ENCODE data around the gene ZC2HC1B. TPM values are rescaled to one million over a fixed set of nuclear protein-coding genes. Genes with fewer than 3 reads are reported as not detected.

The ZC2HC1B gene
- total RNA-seq, 1 donor from 2014 or later = not detected

DNA sequence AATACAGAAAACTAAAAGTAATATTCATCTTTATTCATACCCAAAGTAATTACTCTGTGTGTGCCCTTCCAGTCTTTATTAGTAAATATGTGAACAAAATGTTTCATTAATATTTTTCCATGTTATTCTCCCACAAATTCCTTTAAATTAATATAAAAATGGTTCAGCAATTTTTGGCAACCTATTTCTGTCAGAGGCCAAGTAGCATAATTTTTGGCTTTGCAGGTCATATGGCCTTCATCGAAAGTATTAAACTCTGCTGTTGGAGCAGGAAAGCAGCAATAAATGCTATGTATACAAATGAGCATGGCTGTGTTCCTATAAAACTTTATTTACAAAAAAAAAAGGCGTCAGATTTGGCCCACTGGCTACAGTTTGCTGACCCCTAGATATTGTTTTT lies 16.1 kb downstream of the ZC2HC1B start:
- no peaks in the 10 kb centered on the region for H3K36me3 ChIP-seq (ENCODE audit: control insufficient read depth in 3 of 3, insufficient read depth in 3 of 3, low read length in 3 of 3)
- no peaks in the 10 kb centered on the region for H3K27me3 ChIP-seq (ENCODE audit: control insufficient read depth in 3 of 3, insufficient read depth in 3 of 3, low read length in 3 of 3)
- H3K9me3 ChIP-seq (ENCODE audit: control insufficient read depth in 3 of 3, low read length in 3 of 3) = peaks cover 0 to 5% (median 3%) of the 10 kb centered on the region in 3 donors
- H3K9ac ChIP-seq (ENCODE audit: low read depth in 1 of 3, low read length in 3 of 3) = no peak overlapping the region
- no peaks in the 10 kb centered on the region for H3K4me1 ChIP-seq (ENCODE audit: control insufficient read depth in 3 of 3, insufficient read depth in 3 of 3, low read length in 3 of 3)
- no peak overlapping the region for H3K4me3 ChIP-seq (ENCODE audit: low read length in 3 of 3)
- H3K27ac ChIP-seq (ENCODE audit: low read depth, low read length) = no peak overlapping the region

DNA sequence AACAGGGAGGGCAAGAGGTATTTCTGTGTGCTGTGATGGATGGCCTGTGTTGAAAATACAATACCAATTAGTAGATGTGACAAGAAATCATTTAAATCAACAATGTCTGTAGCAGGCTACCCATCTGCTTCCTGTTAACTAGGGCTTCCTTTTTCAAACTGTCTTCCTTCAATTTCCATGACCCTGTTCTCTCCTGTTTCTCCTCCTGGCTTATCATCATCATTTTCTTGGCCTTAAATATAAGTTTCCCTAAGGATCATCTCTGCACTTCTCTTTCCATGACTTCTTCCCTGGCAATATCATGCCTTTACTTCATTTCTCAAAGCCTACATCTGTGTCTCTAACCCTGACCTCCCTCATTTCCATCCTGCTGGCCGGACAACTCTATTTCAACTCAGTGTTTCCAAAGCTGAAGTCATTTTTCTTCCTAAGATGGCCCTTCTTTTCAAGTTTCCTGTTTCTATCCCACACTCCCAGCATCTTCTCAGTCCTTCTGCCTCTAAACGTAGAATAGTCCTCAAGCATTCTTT lies 18.2 kb downstream of the ZC2HC1B start:
- H3K4me3 ChIP-seq (ENCODE audit: low read length in 3 of 3) = no peak overlapping the region
- no peaks in the 10 kb centered on the region for H3K36me3 ChIP-seq (ENCODE audit: control insufficient read depth in 3 of 3, insufficient read depth in 3 of 3, low read length in 3 of 3)
- H3K27ac ChIP-seq (ENCODE audit: low read depth, low read length) = peak overlapping the region; percentile 46
- H3K9ac ChIP-seq (ENCODE audit: low read depth in 1 of 3, low read length in 3 of 3) = no peak overlapping the region
- H3K4me1 ChIP-seq (ENCODE audit: control insufficient read depth in 3 of 3, insufficient read depth in 3 of 3, low read length in 3 of 3) = no peaks in the 10 kb centered on the region
- H3K9me3 ChIP-seq (ENCODE audit: control insufficient read depth in 3 of 3, low read length in 3 of 3) = peaks cover 0 to 5% (median 3%) of the 10 kb centered on the region in 3 donors
- no peaks in the 10 kb centered on the region for H3K27me3 ChIP-seq (ENCODE audit: control insufficient read depth in 3 of 3, insufficient read depth in 3 of 3, low read length in 3 of 3)

DNA sequence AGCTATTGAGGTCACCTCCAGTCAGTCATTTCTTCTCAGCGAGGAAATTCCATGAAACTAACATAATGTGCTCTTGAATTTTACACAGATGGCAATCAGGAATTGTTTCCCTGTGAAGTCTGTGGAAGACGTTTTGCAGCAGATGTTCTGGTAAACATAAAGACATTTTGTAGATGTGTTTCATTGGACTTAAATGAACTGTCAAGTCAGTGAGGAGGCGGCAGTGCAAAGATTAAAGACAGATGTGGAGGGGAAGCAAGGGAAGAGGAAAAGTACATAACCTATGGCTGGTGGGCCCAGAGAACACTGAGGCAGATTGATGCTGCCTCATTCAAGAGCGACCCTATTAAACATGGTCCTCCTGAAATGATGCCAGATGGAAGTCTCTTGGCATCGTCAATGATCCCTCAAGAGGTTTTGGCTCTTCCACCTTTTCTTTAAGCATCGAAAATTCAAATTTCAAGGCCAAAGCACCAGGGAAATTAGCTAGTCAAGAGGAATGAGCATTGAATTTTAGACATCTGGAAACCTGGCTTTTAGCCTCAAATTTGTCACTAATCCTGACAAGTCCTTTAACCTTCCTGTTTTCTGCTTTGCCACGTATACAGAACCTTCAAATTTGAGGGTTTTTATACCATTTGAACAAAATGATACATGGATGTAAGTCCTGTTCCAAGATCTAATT lies 20.1 kb downstream of the ZC2HC1B start:
- H3K27me3 ChIP-seq (ENCODE audit: control insufficient read depth in 3 of 3, insufficient read depth in 3 of 3, low read length in 3 of 3) = no peaks in the 10 kb centered on the region
- no peaks in the 10 kb centered on the region for H3K4me1 ChIP-seq (ENCODE audit: control insufficient read depth in 3 of 3, insufficient read depth in 3 of 3, low read length in 3 of 3)
- H3K4me3 ChIP-seq (ENCODE audit: low read length in 3 of 3) = no peak overlapping the region
- H3K27ac ChIP-seq (ENCODE audit: low read depth, low read length) = no peak overlapping the region
- no peaks in the 10 kb centered on the region for H3K36me3 ChIP-seq (ENCODE audit: control insufficient read depth in 3 of 3, insufficient read depth in 3 of 3, low read length in 3 of 3)
- H3K9ac ChIP-seq (ENCODE audit: low read depth in 1 of 3, low read length in 3 of 3) = no peak overlapping the region
- no peaks in the 10 kb centered on the region for H3K9me3 ChIP-seq (ENCODE audit: control insufficient read depth in 3 of 3, low read length in 3 of 3)

DNA sequence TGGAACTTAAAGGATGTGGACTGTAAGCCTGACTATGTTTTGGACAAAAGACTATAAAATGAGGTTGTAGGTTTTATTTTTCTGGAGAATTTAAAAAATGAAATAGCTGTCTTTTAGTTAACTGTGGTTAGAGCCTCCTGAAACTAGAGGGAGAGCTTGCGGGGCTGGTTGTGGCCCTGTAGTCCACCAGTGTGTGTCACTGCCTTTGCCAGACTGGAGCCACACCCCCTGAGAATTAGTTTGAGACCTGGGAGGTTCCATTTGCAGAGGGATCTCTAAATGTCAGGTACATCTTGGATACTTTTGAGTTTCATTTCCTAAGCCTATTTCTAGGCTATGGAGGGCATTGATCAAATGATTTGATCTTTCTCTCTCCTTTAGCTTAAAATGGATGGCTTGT lies 20.8 kb downstream of the ZC2HC1B start:
- Histone ChIP-seq H3K36me3 (ENCODE audit: control insufficient read depth in 3 of 3, insufficient read depth in 3 of 3, low read length in 3 of 3) (no peaks in the 10 kb centered on the region), H3K27me3 (ENCODE audit: control insufficient read depth in 3 of 3, insufficient read depth in 3 of 3, low read length in 3 of 3) (no peaks in the 10 kb centered on the region), H3K9ac (ENCODE audit: low read depth in 1 of 3, low read length in 3 of 3) (no peak overlapping the region), H3K27ac (ENCODE audit: low read depth, low read length) (no peak overlapping the region), H3K4me1 (ENCODE audit: control insufficient read depth in 3 of 3, insufficient read depth in 3 of 3, low read length in 3 of 3) (no peaks in the 10 kb centered on the region), H3K9me3 (ENCODE audit: control insufficient read depth in 3 of 3, low read length in 3 of 3) (no peaks in the 10 kb centered on the region), H3K4me3 (ENCODE audit: low read length in 3 of 3) (no peak overlapping the region)

DNA sequence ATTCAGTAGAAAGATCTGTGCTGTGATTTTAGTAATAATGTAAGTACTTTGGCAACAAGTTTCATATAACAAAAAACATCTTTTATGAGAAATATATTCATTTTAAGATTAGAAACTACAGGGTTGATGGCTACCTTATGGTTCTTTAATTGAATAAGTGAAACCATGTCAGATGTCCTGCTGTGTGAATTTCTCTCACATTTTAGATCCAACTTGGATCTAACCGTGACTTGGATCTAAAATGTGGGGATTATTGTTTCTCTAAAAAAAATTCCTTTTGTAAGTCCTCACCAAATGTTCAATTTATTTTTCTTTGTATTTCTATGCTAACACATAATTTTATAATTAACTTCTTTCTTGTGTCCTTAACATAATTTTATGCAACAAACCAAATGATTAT lies 30.4 kb downstream of the ZC2HC1B start:
- Histone ChIP-seq H3K27ac (ENCODE audit: low read depth, low read length) (no peak overlapping the region), H3K4me3 (ENCODE audit: low read length in 3 of 3) (no peak overlapping the region), H3K36me3 (ENCODE audit: control insufficient read depth in 3 of 3, insufficient read depth in 3 of 3, low read length in 3 of 3) (no peaks in the 10 kb centered on the region)

DNA sequence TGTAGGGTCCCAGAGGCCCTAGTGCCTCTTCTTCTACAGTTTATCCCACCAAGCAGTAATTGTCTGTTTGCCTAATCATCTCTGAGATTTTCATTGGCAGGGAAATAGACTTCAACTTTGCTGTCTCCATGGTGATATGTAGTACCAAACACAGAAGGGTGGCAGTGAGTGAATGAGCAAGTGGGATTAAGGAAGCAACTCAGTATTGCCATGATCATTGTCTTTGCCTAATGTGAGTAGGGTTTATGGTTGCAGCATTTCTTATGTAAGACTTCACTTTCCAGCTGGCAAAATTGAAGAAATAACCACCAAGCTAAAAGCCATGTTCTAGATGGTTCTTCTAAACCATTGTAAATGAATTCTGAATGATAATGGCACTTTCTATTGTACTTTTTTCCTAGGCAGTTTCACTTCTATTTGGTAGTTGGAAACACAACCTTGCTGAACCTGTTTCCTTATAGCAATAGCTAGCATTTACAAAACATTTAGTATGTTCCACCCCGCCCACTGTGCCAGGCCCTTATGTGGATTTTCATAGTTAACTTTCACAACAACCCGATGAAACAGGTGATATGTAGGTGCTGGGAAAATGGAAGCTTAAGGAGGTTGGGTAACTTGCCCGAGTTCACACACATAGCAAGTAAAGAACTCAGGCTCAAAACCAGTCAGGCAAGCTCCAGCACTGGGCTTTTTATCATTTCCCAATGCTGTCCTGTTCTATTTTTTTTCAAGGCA lies 32.0 kb downstream of the ZC2HC1B start:
- no peak overlapping the region for H3K27ac ChIP-seq (ENCODE audit: low read depth, low read length)
- H3K27me3 ChIP-seq (ENCODE audit: control insufficient read depth in 3 of 3, insufficient read depth in 3 of 3, low read length in 3 of 3) = no peaks in the 10 kb centered on the region
- no peak overlapping the region for H3K4me3 ChIP-seq (ENCODE audit: low read length in 3 of 3)
- H3K4me1 ChIP-seq (ENCODE audit: control insufficient read depth in 3 of 3, insufficient read depth in 3 of 3, low read length in 3 of 3) = no peaks in the 10 kb centered on the region
- no peaks in the 10 kb centered on the region for H3K9me3 ChIP-seq (ENCODE audit: control insufficient read depth in 3 of 3, low read length in 3 of 3)
- H3K36me3 ChIP-seq (ENCODE audit: control insufficient read depth in 3 of 3, insufficient read depth in 3 of 3, low read length in 3 of 3) = no peaks in the 10 kb centered on the region
- no peak overlapping the region for H3K9ac ChIP-seq (ENCODE audit: low read depth in 1 of 3, low read length in 3 of 3)

More for the DNA sequence above, 30.4 kb downstream of the ZC2HC1B start:
- no peak overlapping the region for H3K9ac ChIP-seq (ENCODE audit: low read depth in 1 of 3, low read length in 3 of 3)
- no peaks in the 10 kb centered on the region for H3K27me3 ChIP-seq (ENCODE audit: control insufficient read depth in 3 of 3, insufficient read depth in 3 of 3, low read length in 3 of 3)
- H3K9me3 ChIP-seq (ENCODE audit: control insufficient read depth in 3 of 3, low read length in 3 of 3) = no peaks in the 10 kb centered on the region
- no peaks in the 10 kb centered on the region for H3K4me1 ChIP-seq (ENCODE audit: control insufficient read depth in 3 of 3, insufficient read depth in 3 of 3, low read length in 3 of 3)

DNA sequence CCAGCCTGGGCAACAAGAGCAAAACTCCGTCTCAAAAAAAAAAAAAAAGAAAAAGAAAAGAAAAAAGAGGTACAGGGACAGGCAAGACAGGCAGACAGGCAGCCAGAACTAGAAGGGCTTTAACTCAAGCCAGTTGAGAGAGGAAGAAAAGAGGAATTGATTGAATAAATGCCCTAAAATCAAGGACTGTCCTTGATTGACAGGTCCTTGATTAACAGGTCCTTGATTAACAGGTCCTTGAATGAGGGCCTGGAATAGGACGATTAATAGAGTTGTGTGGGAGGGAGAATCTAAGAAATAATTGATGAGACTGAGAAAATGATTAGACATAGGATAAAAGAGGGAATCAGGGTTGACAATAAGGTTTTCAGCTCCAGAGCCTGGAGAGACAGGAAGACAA lies 36.1 kb downstream of the ZC2HC1B start:
- no peaks in the 10 kb centered on the region for H3K36me3 ChIP-seq (ENCODE audit: control insufficient read depth in 3 of 3, insufficient read depth in 3 of 3, low read length in 3 of 3)
- H3K27me3 ChIP-seq (ENCODE audit: control insufficient read depth in 3 of 3, insufficient read depth in 3 of 3, low read length in 3 of 3) = no peaks in the 10 kb centered on the region
- H3K27ac ChIP-seq (ENCODE audit: low read depth, low read length) = no peak overlapping the region
- no peaks in the 10 kb centered on the region for H3K9me3 ChIP-seq (ENCODE audit: control insufficient read depth in 3 of 3, low read length in 3 of 3)
- H3K4me3 ChIP-seq (ENCODE audit: low read length in 3 of 3) = no peak overlapping the region
- H3K9ac ChIP-seq (ENCODE audit: low read depth in 1 of 3, low read length in 3 of 3) = no peak overlapping the region
- H3K4me1 ChIP-seq (ENCODE audit: control insufficient read depth in 3 of 3, insufficient read depth in 3 of 3, low read length in 3 of 3) = peaks cover 0 to 13% (median 2%) of the 10 kb centered on the region in 3 donors

DNA sequence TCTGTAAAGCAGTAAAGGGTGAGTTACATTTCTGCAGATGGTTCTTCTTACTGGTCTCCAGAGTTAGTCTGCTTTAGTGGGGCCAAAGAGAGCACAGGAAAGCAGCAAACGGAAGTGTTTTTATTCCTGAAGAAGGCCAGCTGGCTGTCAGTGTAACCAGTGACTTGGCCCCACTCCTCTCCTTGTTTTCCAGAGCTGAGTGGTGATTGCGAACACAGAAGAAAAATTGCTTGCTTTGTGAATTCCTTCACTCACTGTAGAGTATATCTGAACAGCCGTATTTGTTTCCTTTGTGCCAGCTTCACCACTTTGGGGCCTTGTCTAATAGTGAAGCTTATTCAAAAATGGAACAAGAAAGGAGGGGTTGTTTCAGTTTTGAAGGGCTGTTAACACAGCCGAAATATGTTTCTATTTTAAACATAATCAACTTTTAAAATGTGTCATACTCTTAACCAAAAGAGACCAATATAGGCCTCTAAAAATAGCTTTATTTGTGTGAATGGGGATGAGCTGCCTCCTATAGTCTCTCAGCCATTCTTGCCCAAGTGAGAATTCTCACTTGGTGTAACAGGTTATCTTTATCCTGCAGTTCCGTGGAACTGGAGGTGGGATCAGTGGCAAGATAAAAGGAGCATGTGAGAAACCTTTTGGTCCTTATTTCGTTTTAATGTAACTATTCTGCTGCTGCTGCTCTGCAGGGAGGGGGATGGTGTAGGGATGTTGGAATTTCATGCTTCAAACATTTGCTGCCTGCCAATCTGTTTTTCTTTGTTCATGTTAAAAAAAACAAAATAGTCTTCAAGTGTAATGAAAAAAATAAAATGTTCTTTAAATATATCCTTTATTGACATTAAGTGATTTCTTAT lies 37.8 kb downstream of the ZC2HC1B start:
- Histone ChIP-seq H3K4me1 (ENCODE audit: control insufficient read depth in 3 of 3, insufficient read depth in 3 of 3, low read length in 3 of 3) (peaks cover 0 to 13% (median 2%) of the 10 kb centered on the region in 3 donors), H3K9me3 (ENCODE audit: control insufficient read depth in 3 of 3, low read length in 3 of 3) (no peaks in the 10 kb centered on the region), H3K36me3 (ENCODE audit: control insufficient read depth in 3 of 3, insufficient read depth in 3 of 3, low read length in 3 of 3) (no peaks in the 10 kb centered on the region), H3K4me3 (ENCODE audit: low read length in 3 of 3) (peak overlapping the region in 1 of 3 donors; percentile 17), H3K9ac (ENCODE audit: low read depth in 1 of 3, low read length in 3 of 3) (no peak overlapping the region), H3K27me3 (ENCODE audit: control insufficient read depth in 3 of 3, insufficient read depth in 3 of 3, low read length in 3 of 3) (no peaks in the 10 kb centered on the region), H3K27ac (ENCODE audit: low read depth, low read length) (no peak overlapping the region)

DNA sequence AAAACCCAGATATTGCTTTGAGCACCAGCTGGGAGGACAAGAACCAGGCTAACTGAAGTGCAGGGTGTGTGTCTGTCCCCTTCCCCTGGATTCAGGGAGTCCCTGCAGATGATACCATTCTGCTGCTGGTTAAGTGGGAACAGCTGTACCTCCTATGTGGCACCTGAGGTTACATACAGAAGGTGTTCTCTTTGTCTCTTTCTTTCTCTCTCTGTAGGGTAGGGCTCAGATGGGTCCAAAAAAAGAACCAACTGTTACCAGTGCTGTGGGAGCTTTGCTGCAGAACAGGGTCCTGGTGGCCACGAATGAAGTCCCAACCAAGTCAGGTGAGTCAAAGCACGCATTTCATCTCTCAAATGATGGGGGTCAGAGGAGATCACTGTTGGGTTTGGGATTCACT lies 38.6 kb downstream of the ZC2HC1B start:
- no peak overlapping the region for H3K27ac ChIP-seq (ENCODE audit: low read depth, low read length)
- no peak overlapping the region for H3K9ac ChIP-seq (ENCODE audit: low read depth in 1 of 3, low read length in 3 of 3)
- peaks cover 0 to 13% (median 2%) of the 10 kb centered on the region in 3 donors for H3K4me1 ChIP-seq (ENCODE audit: control insufficient read depth in 3 of 3, insufficient read depth in 3 of 3, low read length in 3 of 3)

More for the DNA sequence above, 38.6 kb downstream of the ZC2HC1B start:
- H3K36me3 ChIP-seq (ENCODE audit: control insufficient read depth in 3 of 3, insufficient read depth in 3 of 3, low read length in 3 of 3) = no peaks in the 10 kb centered on the region
- H3K9me3 ChIP-seq (ENCODE audit: control insufficient read depth in 3 of 3, low read length in 3 of 3) = no peaks in the 10 kb centered on the region
- no peaks in the 10 kb centered on the region for H3K27me3 ChIP-seq (ENCODE audit: control insufficient read depth in 3 of 3, insufficient read depth in 3 of 3, low read length in 3 of 3)
- no peak overlapping the region for H3K4me3 ChIP-seq (ENCODE audit: low read length in 3 of 3)

Measured in skeletal muscle tissue (tissue), 4 donors.